Uterus (tissue), 4 donors: ENCODE results near the gene SLC25A18. TPM values are rescaled to one million over a fixed set of nuclear protein-coding genes. Genes with fewer than 3 reads are reported as not detected.
"Not testable (repeated sequence)": the region's sequence is repeated elsewhere in the genome, so short reads cannot be mapped to it uniquely, and the experiment has no call there.

Experiments
- DNase-seq, 2 donors: peaks; one replicate each; pipeline ENCODE4 v3.0.0-alpha.2; 2019 to 2020
- H3K27ac ChIP-seq, 2 donors: fragments of 200-600 bp; sonication (generic); 1 replicate in 1 of 2; 2 replicates in 1 of 2; pipeline ENCODE4 v1.5.1; 2016 to 2018
- H3K27me3 ChIP-seq, 2 donors: fragments of 200-600 bp; sonication (generic); one replicate each; pipeline ENCODE4 v1.5.1; 2018 to 2019; ENCODE audit warnings: control low read depth in 1 of 2
- H3K36me3 ChIP-seq, 2 donors: fragments of 200-600 bp; sonication (generic); one replicate each; pipeline ENCODE4 v1.5.1; 2019; ENCODE audit warnings: control low read depth in 1 of 2
- H3K4me1 ChIP-seq, 2 donors: fragments of 200-600 bp; sonication (generic); one replicate each; pipeline ENCODE4 v1.5.1; 2018 to 2019; ENCODE audit warnings: control low read depth in 1 of 2
- H3K4me3 ChIP-seq, 2 donors: fragments of 200-600 bp; sonication (generic); 1 replicate in 1 of 2; 2 replicates in 1 of 2; pipeline ENCODE4 v1.5.1; 2018 to 2019; ENCODE audit warnings: mild to moderate bottlenecking in 1 of 2
- H3K9me3 ChIP-seq, 2 donors: fragments of 200-600 bp; sonication (generic); one replicate each; pipeline ENCODE4 v1.5.1; 2019; ENCODE audit warnings: control low read depth in 1 of 2
- CTCF ChIP-seq, 4 experiments: fragments of 200-600 bp in 2 of 4; fragments of 450-650 bp in 2 of 4; sonication (generic) in 2 of 4; IDR thresholded peaks; one replicate each; pipeline ENCODE4 v1.5.1; 2016 to 2019; ENCODE audit warnings: antibody characterized with exemption in 4 of 4, mild to moderate bottlenecking in 2 of 4, moderate library complexity in 1 of 4
- POLR2A ChIP-seq, 2 donors: fragments of 450-650 bp; IDR thresholded peaks; one replicate each; pipeline ENCODE4 v1.6.1; 2016; ENCODE audit warnings: antibody characterized with exemption in 2 of 2, mild to moderate bottlenecking in 1 of 2, moderate library complexity in 1 of 2
- intact Hi-C: fragments of 100-400 bp; cut with DNase I; formaldehyde crosslinking; loops from one replicate; pipeline ENCODE4 v1.15.1; 2023; ENCODE audit warnings: low total_unique reads
- total RNA-seq, 4 donors: library from RNA; depleted of rRNA in 3 of 4; stranded (reverse); fragments of >200 nt in 3 of 4; gene quantifications; one replicate each; pipeline versions ENCODE4 v1.1.0 to v1.2.4, GENCODE V29; 2014 to 2023
- donor health status: DM: yes; HTN: yes; CAD: no.

The SLC25A18 gene
- total RNA-seq, 4 donors from 2014 or later: 6.2 to 11.7 TPM; not detected in 2

GRCh38 chr22:17552737-17553136 is 10.6 kb upstream of the SLC25A18 start:
- H3K36me3 ChIP-seq: no peaks in the 10 kb centered on the region
- DNase-seq: no peak
- no peaks in the 10 kb centered on the region for H3K9me3 ChIP-seq
- H3K27ac ChIP-seq: no peak overlapping the region
- H3K4me3 ChIP-seq: no peak overlapping the region
- H3K27me3 ChIP-seq: no peaks in the 10 kb centered on the region
- intact Hi-C loops: no loop called here
- H3K4me1 ChIP-seq: no peaks in the 10 kb centered on the region
- no peak for TF ChIP-seq CTCF (IDR thresholded peaks at IDR 0.05)
- TF ChIP-seq POLR2A (IDR thresholded peaks at IDR 0.05): no peak

GRCh38 chr22:17554814-17555213 is 8.5 kb upstream of the SLC25A18 start:
- intact Hi-C loops: no loop called here

GRCh38 chr22:17559188-17559587 is 4.1 kb upstream of the SLC25A18 start:
- Histone ChIP-seq H3K36me3 (no peaks in the 10 kb centered on the region), H3K27me3 (no peaks in the 10 kb centered on the region), H3K9me3 (no peaks in the 10 kb centered on the region), H3K4me3 (no peak overlapping the region), H3K4me1 (peaks cover 0 to 4% of the 10 kb centered on the region in 2 donors), H3K27ac (no peak overlapping the region)
- no peak for DNase-seq
- TF ChIP-seq POLR2A (IDR thresholded peaks at IDR 0.05) (no peak), CTCF (IDR thresholded peaks at IDR 0.05) (no peak)
- intact Hi-C loops: no loop called here

More at GRCh38 chr22:17554814-17555213, 8.5 kb upstream of the SLC25A18 start:
- H3K36me3 ChIP-seq: no peaks in the 10 kb centered on the region
- H3K4me1 ChIP-seq: no peaks in the 10 kb centered on the region
- TF ChIP-seq POLR2A (IDR thresholded peaks at IDR 0.05) (no peak), CTCF (IDR thresholded peaks at IDR 0.05) (no peak)
- H3K27ac ChIP-seq: no peak overlapping the region
- no peak for DNase-seq
- no peaks in the 10 kb centered on the region for H3K27me3 ChIP-seq
- no peak overlapping the region for H3K4me3 ChIP-seq
- no peaks in the 10 kb centered on the region for H3K9me3 ChIP-seq

GRCh38 chr22:17563936-17564391 is 666 bp downstream of the SLC25A18 start:
- peak overlapping the region; percentile 76 for H3K27ac ChIP-seq
- TF ChIP-seq POLR2A (IDR thresholded peaks at IDR 0.05): no peak
- no peak for TF ChIP-seq CTCF (IDR thresholded peaks at IDR 0.05)
- H3K9me3 ChIP-seq: no peaks in the 10 kb centered on the region
- intact Hi-C loops: no loop called here
- H3K27me3 ChIP-seq: no peaks in the 10 kb centered on the region
- no peak overlapping the region for H3K4me3 ChIP-seq
- H3K4me1 ChIP-seq: peaks cover 0 to 4% of the 10 kb centered on the region in 2 donors
- peak; percentile 65 to 82 for DNase-seq
- H3K36me3 ChIP-seq: no peaks in the 10 kb centered on the region

- H3K36me3 ChIP-seq, intact Hi-C loops, DNase-seq, H3K27me3 ChIP-seq, H3K9me3 ChIP-seq, H3K4me1 ChIP-seq, H3K4me3 ChIP-seq: not testable (repeated sequence)
- peak overlapping the region; percentile 7 to 37 for H3K27ac ChIP-seq
Measured at GRCh38 chr22:17566016-17566687, 2.9 kb downstream of the SLC25A18 start.
